Adrenal gland (tissue), 5 donors: ENCODE measurements around the gene ZNF655.
A peak's percentile ranks its signal among the peaks of the same experiment; 100 is the strongest.

Source experiments
- POLR2A ChIP-seq, 2 donors: fragments of 450-650 bp; IDR thresholded peaks; one replicate each; pipeline ENCODE4 v1.6.1; 2017; ENCODE audit warnings: antibody characterized with exemption in 2 of 2, mild to moderate bottlenecking in 2 of 2, moderate library complexity in 1 of 2
- TF ChIP-seq, protein P1 (sequence below), 6 experiments: fragments of 450-650 bp in 4 of 6; fragments of 200-600 bp in 2 of 6; sonication (generic) in 1 of 6; IDR thresholded peaks; 1 replicate in 5 of 6; 2 replicates in 1 of 6; pipeline versions ENCODE4 v1.5.1 to v1.8.0; 2016 to 2021; ENCODE audit warnings: antibody characterized with exemption in 6 of 6, mild to moderate bottlenecking in 2 of 6, moderate library complexity in 1 of 6
- donor health status: DM: no; HTN: no; CAD: no.

DNA sequence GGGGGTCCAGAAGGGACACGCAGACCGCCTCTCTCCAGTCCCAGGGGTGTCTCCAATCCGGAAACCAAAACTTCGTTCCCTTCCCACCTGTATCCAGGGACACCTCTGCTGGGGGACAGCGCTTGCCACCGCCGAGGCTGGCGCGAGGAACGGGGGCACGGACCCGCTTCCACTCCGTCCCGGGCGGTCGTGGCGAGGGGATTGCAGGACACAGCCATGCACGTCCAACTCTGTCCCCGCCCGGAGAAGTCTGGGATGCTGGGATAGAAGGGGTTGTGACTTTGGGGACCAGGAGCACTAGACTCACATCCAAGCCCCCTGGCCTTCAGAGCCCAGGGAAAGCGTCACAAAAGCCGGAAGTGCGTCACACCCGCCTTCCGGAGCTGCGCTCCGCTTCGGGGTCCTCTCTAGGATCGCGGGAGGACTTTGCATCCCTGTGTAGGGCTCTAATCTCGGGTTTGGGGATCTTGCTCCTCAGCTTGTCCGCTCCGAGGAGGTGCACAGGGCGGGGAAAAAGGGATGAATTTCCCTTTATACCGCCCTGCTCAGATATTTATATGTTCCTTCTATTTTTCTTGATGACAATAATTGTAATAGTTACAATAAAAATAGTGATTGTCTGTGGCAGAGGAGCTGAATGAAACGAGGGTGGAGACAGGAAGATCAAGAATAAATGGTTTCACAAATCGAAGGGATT lies 6.5 kb upstream of the ZNF655 start, which contains the start of gene FAM200A:
- TF ChIP-seq, protein P1, sequence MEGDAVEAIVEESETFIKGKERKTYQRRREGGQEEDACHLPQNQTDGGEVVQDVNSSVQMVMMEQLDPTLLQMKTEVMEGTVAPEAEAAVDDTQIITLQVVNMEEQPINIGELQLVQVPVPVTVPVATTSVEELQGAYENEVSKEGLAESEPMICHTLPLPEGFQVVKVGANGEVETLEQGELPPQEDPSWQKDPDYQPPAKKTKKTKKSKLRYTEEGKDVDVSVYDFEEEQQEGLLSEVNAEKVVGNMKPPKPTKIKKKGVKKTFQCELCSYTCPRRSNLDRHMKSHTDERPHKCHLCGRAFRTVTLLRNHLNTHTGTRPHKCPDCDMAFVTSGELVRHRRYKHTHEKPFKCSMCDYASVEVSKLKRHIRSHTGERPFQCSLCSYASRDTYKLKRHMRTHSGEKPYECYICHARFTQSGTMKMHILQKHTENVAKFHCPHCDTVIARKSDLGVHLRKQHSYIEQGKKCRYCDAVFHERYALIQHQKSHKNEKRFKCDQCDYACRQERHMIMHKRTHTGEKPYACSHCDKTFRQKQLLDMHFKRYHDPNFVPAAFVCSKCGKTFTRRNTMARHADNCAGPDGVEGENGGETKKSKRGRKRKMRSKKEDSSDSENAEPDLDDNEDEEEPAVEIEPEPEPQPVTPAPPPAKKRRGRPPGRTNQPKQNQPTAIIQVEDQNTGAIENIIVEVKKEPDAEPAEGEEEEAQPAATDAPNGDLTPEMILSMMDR (IDR thresholded peaks at IDR 0.05): no peak
- TF ChIP-seq POLR2A (IDR thresholded peaks at IDR 0.05): peak; percentile 56 to 79
